Gastrocnemius medialis (tissue), 4 donors: ENCODE data around the gene SMARCB1. TPM values are rescaled to one million over a fixed set of nuclear protein-coding genes. Genes with fewer than 3 reads are reported as not detected.

ENCODE experiments used
- ATAC-seq, 2 donors: fragments of 150-250 bp; one replicate each; pipeline ENCODE4 v1.9.1; 2016
- DNase-seq, 2 donors: peaks; one replicate each; pipeline ENCODE4 v3.0.0-alpha.2; 2019
- H3K27ac ChIP-seq, 4 donors: fragments of 200-600 bp; sonication (generic); 1 replicate in 1 of 4; 2 replicates in 3 of 4; pipeline ENCODE4 v1.5.1; 2016 to 2018; ENCODE audit warnings: mild to moderate bottlenecking in 2 of 4, moderate library complexity in 1 of 4
- H3K27me3 ChIP-seq, 3 donors: fragments of 200-600 bp; sonication (generic) in 2 of 3; 1 replicate in 1 of 3; 2 replicates in 2 of 3; pipeline versions ENCODE4 v1.5.1 to v1.6.0; 2016 to 2019; ENCODE audit warnings: mild to moderate bottlenecking in 1 of 3, moderate library complexity in 1 of 3
- H3K36me3 ChIP-seq, 2 donors: fragments of 200-600 bp; sonication (generic) in 1 of 2; one replicate each; pipeline ENCODE4 v1.5.1; 2017 to 2018
- H3K4me1 ChIP-seq, 2 donors: fragments of 200-600 bp; sonication (generic) in 1 of 2; one replicate each; pipeline ENCODE4 v1.5.1; 2016 to 2017; ENCODE audit warnings: mild to moderate bottlenecking in 2 of 2
- H3K4me3 ChIP-seq, 4 donors: fragments of 200-600 bp; sonication (generic) in 3 of 4; 1 replicate in 1 of 4; 2 replicates in 3 of 4; pipeline ENCODE4 v1.5.1; 2016 to 2019; ENCODE audit warnings: mild to moderate bottlenecking in 2 of 4
- H3K9me3 ChIP-seq, 3 donors: fragments of 200-600 bp; sonication (generic) in 2 of 3; 1 replicate in 1 of 3; 2 replicates in 2 of 3; pipeline ENCODE4 v1.5.1; 2016 to 2019
- POLR2A ChIP-seq, 2 donors: fragments of 450-650 bp; IDR thresholded peaks; one replicate each; pipeline ENCODE4 v1.6.1; 2017; ENCODE audit warnings: antibody characterized with exemption in 2 of 2, mild to moderate bottlenecking in 2 of 2, moderate library complexity in 2 of 2
- in situ Hi-C, 4 donors: fragments of 200-750 bp; cut with MboI; loops; one replicate each; pipeline versions ENCODE4 v1.15.0 to v1.8.0; 2017; ENCODE audit warnings: low sequenced_read_pairs in 4 of 4
- intact Hi-C: fragments of 100-400 bp; cut with DNase I; formaldehyde crosslinking; loops from one replicate; pipeline ENCODE4 v1.15.1; 2023; ENCODE audit warnings: low total_unique reads
- total RNA-seq, 4 donors: library from RNA; depleted of rRNA; stranded (reverse); fragments of >200 nt; gene quantifications; one replicate each; pipeline versions ENCODE4 v1.1.0 to v1.2.3, GENCODE V29; 2016
- TF ChIP-seq, protein P1 (sequence below), 5 experiments: fragments of 450-650 bp in 3 of 5; fragments of 200-600 bp in 2 of 5; sonication (generic) in 2 of 5; IDR thresholded peaks in 4 of 5; conservative IDR thresholded peaks in 1 of 5; 1 replicate in 4 of 5; 2 replicates in 1 of 5; pipeline ENCODE4 v1.5.1; 2016 to 2019; ENCODE audit warnings: antibody characterized with exemption in 5 of 5, mild to moderate bottlenecking in 3 of 5, moderate library complexity in 3 of 5

The SMARCB1 gene
- total RNA-seq, 4 donors from 2014 or later, result 37.8 to 65.6 (median 55.2) TPM

DNA sequence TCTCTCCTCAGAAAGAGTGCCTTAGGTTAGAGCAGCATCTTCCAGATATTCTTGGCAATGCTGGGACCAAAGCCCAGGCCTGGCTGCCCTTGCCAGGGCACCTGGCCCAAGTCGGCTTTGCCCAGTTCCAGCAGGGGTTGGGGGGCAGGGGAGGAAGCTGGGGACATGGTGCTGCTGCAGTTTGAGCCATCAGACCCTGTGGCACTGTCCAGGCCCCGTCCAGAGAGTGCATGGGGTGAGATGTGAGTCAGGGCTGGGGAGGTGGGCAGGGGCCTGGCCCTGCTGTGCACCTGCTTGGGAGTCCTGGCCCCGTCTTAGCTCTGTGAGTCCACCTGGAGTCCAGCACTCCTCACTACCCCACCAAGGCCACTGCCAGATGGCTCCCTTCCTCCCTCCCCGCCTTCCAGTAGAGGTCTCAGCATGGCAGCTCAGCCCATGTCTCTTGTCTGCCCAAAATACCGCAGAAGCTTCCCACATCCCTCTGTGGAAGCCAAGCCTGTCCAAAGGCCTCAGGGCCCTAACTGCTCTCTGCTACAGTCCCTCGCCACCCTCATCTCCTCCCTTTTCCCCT, 35.4 kb downstream of the SMARCB1 start:
- TF ChIP-seq, protein P1, sequence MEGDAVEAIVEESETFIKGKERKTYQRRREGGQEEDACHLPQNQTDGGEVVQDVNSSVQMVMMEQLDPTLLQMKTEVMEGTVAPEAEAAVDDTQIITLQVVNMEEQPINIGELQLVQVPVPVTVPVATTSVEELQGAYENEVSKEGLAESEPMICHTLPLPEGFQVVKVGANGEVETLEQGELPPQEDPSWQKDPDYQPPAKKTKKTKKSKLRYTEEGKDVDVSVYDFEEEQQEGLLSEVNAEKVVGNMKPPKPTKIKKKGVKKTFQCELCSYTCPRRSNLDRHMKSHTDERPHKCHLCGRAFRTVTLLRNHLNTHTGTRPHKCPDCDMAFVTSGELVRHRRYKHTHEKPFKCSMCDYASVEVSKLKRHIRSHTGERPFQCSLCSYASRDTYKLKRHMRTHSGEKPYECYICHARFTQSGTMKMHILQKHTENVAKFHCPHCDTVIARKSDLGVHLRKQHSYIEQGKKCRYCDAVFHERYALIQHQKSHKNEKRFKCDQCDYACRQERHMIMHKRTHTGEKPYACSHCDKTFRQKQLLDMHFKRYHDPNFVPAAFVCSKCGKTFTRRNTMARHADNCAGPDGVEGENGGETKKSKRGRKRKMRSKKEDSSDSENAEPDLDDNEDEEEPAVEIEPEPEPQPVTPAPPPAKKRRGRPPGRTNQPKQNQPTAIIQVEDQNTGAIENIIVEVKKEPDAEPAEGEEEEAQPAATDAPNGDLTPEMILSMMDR (IDR thresholded peaks at IDR 0.05 in 4 of 5, conservative IDR thresholded peaks at IDR 0.05 in 1 of 5), result no peak
- TF ChIP-seq POLR2A (IDR thresholded peaks at IDR 0.05), result no peak
- peak overlapping the region; percentile 72 to 88 (median 81) for H3K27ac ChIP-seq
- ATAC-seq (peak; percentile 43 to 61), DNase-seq (peak; percentile 29 to 69)
- no peak overlapping the region for H3K4me3 ChIP-seq
- in situ Hi-C loops (no loop called here), intact Hi-C loops (loop anchor here (2.0 kb wide), 1 partner anchor 35 kb away; the partner anchor contains the start of gene SMARCB1)
- H3K4me1 ChIP-seq, result peaks cover 14 to 25% of the 10 kb centered on the region in 2 donors
- peaks cover 0 to 78% of the 10 kb centered on the region in 2 donors for H3K36me3 ChIP-seq
- H3K9me3 ChIP-seq, result no peaks in the 10 kb centered on the region
- no peaks in the 10 kb centered on the region for H3K27me3 ChIP-seq

DNA sequence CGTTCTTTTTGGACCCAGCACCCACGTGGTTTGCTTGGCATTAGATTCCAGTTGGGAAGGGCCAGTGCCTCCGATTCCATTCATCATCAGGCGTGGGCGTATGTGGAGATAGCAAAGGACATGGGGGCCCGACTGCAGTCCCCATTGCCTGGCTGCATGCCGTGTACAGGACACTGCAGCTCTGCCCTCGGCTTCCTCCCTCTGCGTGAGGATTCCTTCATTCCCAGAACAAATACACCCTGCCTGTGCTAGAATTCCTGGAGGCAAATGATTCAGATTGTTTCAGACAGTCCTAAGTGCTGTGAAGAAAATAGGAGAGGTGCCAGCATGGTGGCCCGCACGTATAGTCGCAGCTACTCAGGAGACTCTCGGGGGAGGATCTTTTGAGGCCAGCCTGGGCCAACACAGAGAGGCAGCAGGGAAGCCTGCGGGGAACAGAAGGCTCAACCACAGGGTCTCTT, 36.6 kb downstream of the SMARCB1 start:
- H3K4me3 ChIP-seq, result no peak overlapping the region
- TF ChIP-seq, protein P1 (IDR thresholded peaks at IDR 0.05 in 4 of 5, conservative IDR thresholded peaks at IDR 0.05 in 1 of 5), result no peak
- no peak for TF ChIP-seq POLR2A (IDR thresholded peaks at IDR 0.05)
- peaks cover 0 to 73% of the 10 kb centered on the region in 2 donors for H3K36me3 ChIP-seq
- intact Hi-C loops, result loop anchor here (2.0 kb wide), 1 partner anchor 37 kb away; the partner anchor contains the start of gene SMARCB1
- no peak for DNase-seq
- no peaks in the 10 kb centered on the region for H3K9me3 ChIP-seq
- H3K4me1 ChIP-seq, result peaks cover 15 to 25% of the 10 kb centered on the region in 2 donors
- peak overlapping the region; percentile 72 to 88 (median 81) for H3K27ac ChIP-seq
- no peaks in the 10 kb centered on the region for H3K27me3 ChIP-seq
- in situ Hi-C loops, result no loop called here
- no peak for ATAC-seq

DNA sequence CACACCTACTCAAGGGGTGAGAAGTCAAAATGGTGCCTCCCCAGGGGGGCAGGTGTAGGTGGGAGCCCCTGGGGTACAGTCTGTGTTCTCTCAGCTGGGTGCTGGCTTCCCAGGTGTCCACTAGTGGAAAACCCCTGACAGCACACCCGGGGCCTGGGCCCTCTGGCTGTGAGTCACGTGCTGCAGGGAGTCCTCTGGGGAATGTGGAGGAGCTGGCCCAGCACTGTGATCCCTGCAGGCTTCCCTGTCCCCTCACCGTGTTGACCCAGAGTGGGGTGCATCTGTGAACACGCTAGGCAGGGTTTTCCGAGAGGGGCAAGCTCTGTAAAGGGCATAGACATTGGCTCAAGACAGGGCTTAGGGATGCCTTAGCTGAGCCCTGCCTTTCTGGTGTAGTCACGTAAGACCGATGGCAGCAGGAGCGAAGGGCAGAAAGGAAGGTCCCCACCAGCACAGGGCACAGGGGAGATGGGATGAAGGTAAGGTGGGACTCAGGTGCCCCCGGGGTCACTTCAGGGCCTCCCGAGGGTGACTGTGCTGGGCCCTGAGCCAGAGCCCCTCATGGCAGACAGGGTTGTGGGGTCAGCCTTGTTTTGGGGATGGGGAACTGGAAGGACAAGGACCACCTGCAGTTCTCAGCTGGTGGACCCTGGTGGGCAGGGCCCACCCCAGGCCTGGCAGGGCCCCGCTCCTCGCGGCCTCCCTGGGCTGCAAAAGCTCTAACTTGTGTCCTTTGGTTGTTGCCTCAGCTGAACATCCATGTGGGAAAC, 37.9 kb downstream of the SMARCB1 start:
- Histone ChIP-seq H3K4me1 (peaks cover 24 to 32% of the 10 kb centered on the region in 2 donors), H3K27me3 (no peaks in the 10 kb centered on the region), H3K4me3 (no peak overlapping the region), H3K9me3 (no peaks in the 10 kb centered on the region), H3K27ac (peak overlapping the region in 1 of 4 donors; percentile 14), H3K36me3 (peaks cover 0 to 60% of the 10 kb centered on the region in 2 donors)
- no peak for DNase-seq
- TF ChIP-seq, protein P1 (IDR thresholded peaks at IDR 0.05 in 4 of 5, conservative IDR thresholded peaks at IDR 0.05 in 1 of 5), result no peak
- no peak for TF ChIP-seq POLR2A (IDR thresholded peaks at IDR 0.05)
- ATAC-seq, result no peak
- in situ Hi-C loops, result no loop called here
- intact Hi-C loops, result no loop called here

DNA sequence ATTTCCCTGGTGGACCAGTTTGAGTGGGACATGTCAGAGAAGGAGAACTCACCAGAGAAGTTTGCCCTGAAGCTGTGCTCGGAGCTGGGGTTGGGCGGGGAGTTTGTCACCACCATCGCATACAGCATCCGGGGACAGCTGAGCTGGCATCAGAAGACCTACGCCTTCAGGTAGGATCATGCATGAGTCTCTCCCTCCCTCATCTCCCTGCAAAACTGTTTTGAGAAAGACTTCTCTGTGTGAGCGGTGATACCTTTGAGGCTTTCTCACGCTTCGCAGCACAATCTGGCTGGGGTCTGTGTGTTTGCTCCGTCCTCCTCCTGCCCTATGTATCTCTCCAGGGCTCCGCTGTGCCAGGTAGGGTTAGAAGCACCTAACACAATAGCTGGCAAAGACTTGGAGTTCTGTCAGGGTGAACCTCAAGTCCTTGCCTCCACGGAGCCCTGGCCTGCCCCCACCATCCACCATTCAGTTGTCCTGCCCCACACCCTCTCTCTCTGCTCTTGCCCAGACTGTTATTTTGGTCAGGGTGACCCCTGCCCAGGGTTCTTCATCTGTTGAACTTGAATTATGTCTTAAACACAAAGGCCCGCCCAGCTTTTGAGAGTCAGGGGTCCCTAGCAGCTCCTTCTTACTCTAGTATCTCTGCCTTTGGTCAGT, 38.6 kb downstream of the SMARCB1 start:
- ATAC-seq, result no peak

More for the DNA sequence above, 38.6 kb downstream of the SMARCB1 start:
- Histone ChIP-seq H3K4me3 (no peak overlapping the region), H3K4me1 (peaks cover 29 to 39% of the 10 kb centered on the region in 2 donors), H3K27me3 (no peaks in the 10 kb centered on the region), H3K27ac (peak overlapping the region in 3 of 4 donors; percentile 23 to 98 (median 96)), H3K9me3 (no peaks in the 10 kb centered on the region), H3K36me3 (peaks cover 0 to 53% of the 10 kb centered on the region in 2 donors)
- intact Hi-C loops (no loop called here), in situ Hi-C loops (no loop called here)
- DNase-seq, result no peak
- no peak for TF ChIP-seq POLR2A (IDR thresholded peaks at IDR 0.05)
- TF ChIP-seq, protein P1 (IDR thresholded peaks at IDR 0.05 in 4 of 5, conservative IDR thresholded peaks at IDR 0.05 in 1 of 5), result no peak
